ENCODE results near the gene MYBPC1. TPM values are rescaled to one million over a fixed set of nuclear protein-coding genes. Genes with fewer than 3 reads are reported as not detected.

MYBPC1 gene
- total and polyA plus RNA-seq, 5 donors from 2014 or later, result not detected

DNA sequence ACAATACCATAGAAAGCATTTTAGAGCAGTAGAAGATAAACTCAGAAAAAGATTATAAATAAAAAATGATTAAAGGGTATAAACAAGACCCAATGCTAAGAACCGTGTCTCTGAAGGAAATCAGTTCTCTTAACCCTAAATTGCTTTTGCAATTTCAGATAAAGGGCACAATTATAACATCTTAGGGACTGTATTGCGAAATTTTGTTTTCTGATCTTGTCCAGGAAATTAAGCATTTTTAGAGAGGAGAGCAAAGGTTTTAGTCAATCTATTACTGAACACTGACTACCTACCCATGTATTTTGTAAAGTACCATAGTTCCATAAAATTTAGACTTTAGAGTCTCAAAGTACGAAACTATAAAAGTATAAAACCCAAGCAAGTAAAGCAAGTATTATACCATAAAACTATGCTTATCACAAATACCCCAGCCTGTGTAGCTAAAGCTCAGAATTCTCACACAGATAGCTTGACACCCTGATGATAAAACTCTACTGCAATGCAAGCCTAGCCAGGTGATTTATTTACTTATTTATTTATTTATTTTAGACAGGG, 95.8 kb downstream of the MYBPC1 start:
- no peak for DNase-seq
- ATAC-seq (ENCODE audit: low read depth in 2 of 2), result no peak
- no peaks in the 10 kb centered on the region for H3K4me1 ChIP-seq (ENCODE audit: control insufficient read depth, insufficient read depth, low read length, poor library complexity, severe bottlenecking)
- no peaks in the 10 kb centered on the region for H3K9me3 ChIP-seq (ENCODE audit: control insufficient read depth in 2 of 2, low read length in 2 of 2)
- Mint-ChIP-seq H3K36me3 (no peaks in the 10 kb centered on the region), H3K27me3 (peaks cover 14% of the 10 kb centered on the region), H3K4me1 (peaks cover 0 to 6% (median 2%) of the 10 kb centered on the region in 4 donors), H3K27ac (no peak overlapping the region), H3K4me3 (no peak overlapping the region), H3K9me3 (peaks cover 0 to 2% (median 0%) of the 10 kb centered on the region in 7 donors)
- no peaks in the 10 kb centered on the region for H3K36me3 ChIP-seq (ENCODE audit: control insufficient read depth, insufficient read depth, low read length)
- no peak overlapping the region for H3K4me3 ChIP-seq (ENCODE audit: low read depth, low read length)
- H3K27me3 ChIP-seq (ENCODE audit: control insufficient read depth, insufficient read depth, low read length), result peaks cover 3% of the 10 kb centered on the region
- no peak overlapping the region for H3K27ac ChIP-seq (ENCODE audit: insufficient read depth, low read length, poor library complexity, severe bottlenecking)

DNA sequence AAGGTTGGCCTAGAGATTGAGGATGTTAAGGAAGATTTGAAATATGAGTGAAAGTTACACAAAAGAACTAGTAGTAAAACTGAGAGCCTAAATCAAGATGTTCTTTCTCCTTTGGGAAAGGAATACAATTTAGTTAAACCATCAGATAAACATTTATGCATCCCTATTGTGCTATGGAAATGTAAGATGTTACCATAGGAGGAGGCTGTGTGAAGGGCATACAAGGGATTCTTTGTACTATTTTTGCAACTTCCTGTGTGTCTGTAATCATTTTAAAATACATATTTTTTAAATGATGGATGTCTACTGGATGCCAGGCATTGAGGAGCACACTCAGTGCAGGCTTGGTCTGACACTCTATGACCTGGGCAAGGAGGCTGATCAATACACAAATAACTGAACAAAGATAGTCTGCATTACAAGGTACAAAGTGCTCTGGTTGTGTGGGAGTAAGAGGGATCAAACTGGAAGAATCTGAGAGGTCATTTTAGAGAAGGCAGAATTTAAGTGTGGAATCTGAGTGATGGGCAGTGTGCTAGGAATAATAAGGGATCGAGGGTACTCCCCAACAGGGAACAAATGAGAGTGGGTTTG, 96.8 kb downstream of the MYBPC1 start:
- Mint-ChIP-seq H3K27ac (no peak overlapping the region), H3K4me1 (peaks cover 0 to 13% (median 6%) of the 10 kb centered on the region in 4 donors), H3K9me3 (peaks cover 0 to 2% (median 0%) of the 10 kb centered on the region in 7 donors), H3K27me3 (peaks cover 17% of the 10 kb centered on the region), H3K4me3 (peak overlapping the region in 1 of 4 donors; percentile 15), H3K36me3 (no peaks in the 10 kb centered on the region)
- DNase-seq, result no peak
- Histone ChIP-seq H3K36me3 (ENCODE audit: control insufficient read depth, insufficient read depth, low read length) (no peaks in the 10 kb centered on the region), H3K4me3 (ENCODE audit: low read depth, low read length) (no peak overlapping the region), H3K4me1 (ENCODE audit: control insufficient read depth, insufficient read depth, low read length, poor library complexity, severe bottlenecking) (no peaks in the 10 kb centered on the region), H3K27ac (ENCODE audit: insufficient read depth, low read length, poor library complexity, severe bottlenecking) (no peak overlapping the region), H3K27me3 (ENCODE audit: control insufficient read depth, insufficient read depth, low read length) (no peaks in the 10 kb centered on the region), H3K9me3 (ENCODE audit: control insufficient read depth in 2 of 2, low read length in 2 of 2) (no peaks in the 10 kb centered on the region)
- no peak for ATAC-seq (ENCODE audit: low read depth in 2 of 2)

DNA sequence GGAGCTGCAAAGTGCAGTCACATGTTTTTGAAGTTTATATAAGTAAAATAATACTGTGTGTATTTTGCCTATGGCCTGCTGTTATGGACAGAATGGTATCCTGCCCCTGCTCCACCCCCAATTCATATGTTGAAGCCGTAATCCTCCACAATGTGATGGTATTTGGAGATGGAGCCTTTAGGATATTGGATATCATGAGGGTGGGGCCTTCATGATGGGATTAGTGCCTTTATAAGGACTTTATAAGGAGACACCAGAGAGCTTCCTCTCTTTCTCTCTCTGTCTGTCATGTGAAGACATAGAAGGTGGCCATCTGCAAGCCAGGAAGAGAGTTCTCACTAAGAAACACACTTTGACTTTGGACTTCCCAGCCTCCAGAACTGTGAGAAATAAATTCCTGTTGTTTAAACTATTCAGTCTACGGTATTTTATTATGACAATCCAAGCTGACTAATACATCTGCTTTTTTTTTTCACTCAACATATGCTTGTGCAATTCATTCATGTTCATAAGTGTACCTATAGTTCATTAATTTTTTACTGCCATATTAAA, 99.6 kb downstream of the MYBPC1 start:
- H3K27ac ChIP-seq (ENCODE audit: insufficient read depth, low read length, poor library complexity, severe bottlenecking), result no peak overlapping the region
- no peaks in the 10 kb centered on the region for H3K36me3 Mint-ChIP-seq
- H3K27me3 ChIP-seq (ENCODE audit: control insufficient read depth, insufficient read depth, low read length), result no peaks in the 10 kb centered on the region
- H3K4me1 Mint-ChIP-seq, result peaks cover 0 to 29% (median 16%) of the 10 kb centered on the region in 4 donors
- H3K4me3 Mint-ChIP-seq, result no peak overlapping the region
- H3K9me3 ChIP-seq (ENCODE audit: control insufficient read depth in 2 of 2, low read length in 2 of 2), result no peaks in the 10 kb centered on the region
- no peak overlapping the region for H3K27ac Mint-ChIP-seq
- no peak overlapping the region for H3K4me3 ChIP-seq (ENCODE audit: low read depth, low read length)
- H3K9me3 Mint-ChIP-seq, result peaks cover 0 to 1% (median 0%) of the 10 kb centered on the region in 7 donors
- H3K4me1 ChIP-seq (ENCODE audit: control insufficient read depth, insufficient read depth, low read length, poor library complexity, severe bottlenecking), result peaks cover 5% of the 10 kb centered on the region
- no peaks in the 10 kb centered on the region for H3K36me3 ChIP-seq (ENCODE audit: control insufficient read depth, insufficient read depth, low read length)
- DNase-seq, result no peak
- peaks cover 27% of the 10 kb centered on the region for H3K27me3 Mint-ChIP-seq
- no peak for ATAC-seq (ENCODE audit: low read depth in 2 of 2)

DNA sequence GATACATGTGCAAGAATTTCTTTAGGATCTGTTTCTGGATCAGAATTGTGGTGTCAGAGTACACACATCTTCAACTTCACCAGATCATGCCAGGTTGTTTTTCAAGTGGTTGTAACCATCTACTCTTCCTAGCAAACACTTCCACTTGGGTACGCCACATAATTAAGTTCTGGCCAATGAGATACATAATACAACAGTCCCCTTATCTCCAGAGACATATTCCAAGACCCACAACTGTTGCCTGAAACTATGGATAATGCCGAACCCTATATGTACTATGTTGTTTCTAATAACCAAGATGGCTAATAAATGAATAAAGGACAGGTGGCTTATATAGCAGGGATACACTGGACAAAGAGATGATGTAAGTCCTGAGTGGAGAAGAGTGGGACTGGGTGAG, 100.2 kb downstream of the MYBPC1 start:
- DNase-seq, result no peak
- H3K4me1 Mint-ChIP-seq, result peaks cover 0 to 36% (median 18%) of the 10 kb centered on the region in 4 donors
- peaks cover 33% of the 10 kb centered on the region for H3K27me3 Mint-ChIP-seq
- H3K4me3 Mint-ChIP-seq, result peak overlapping the region in 1 of 4 donors; percentile 66
- no peak for ATAC-seq (ENCODE audit: low read depth in 2 of 2)
- H3K27me3 ChIP-seq (ENCODE audit: control insufficient read depth, insufficient read depth, low read length), result no peaks in the 10 kb centered on the region
- no peaks in the 10 kb centered on the region for H3K9me3 ChIP-seq (ENCODE audit: control insufficient read depth in 2 of 2, low read length in 2 of 2)
- no peaks in the 10 kb centered on the region for H3K9me3 Mint-ChIP-seq
- H3K27ac Mint-ChIP-seq, result no peak overlapping the region
- no peak overlapping the region for H3K27ac ChIP-seq (ENCODE audit: insufficient read depth, low read length, poor library complexity, severe bottlenecking)
- no peaks in the 10 kb centered on the region for H3K36me3 Mint-ChIP-seq
- peaks cover 5% of the 10 kb centered on the region for H3K4me1 ChIP-seq (ENCODE audit: control insufficient read depth, insufficient read depth, low read length, poor library complexity, severe bottlenecking)
- H3K36me3 ChIP-seq (ENCODE audit: control insufficient read depth, insufficient read depth, low read length), result no peaks in the 10 kb centered on the region
- no peak overlapping the region for H3K4me3 ChIP-seq (ENCODE audit: low read depth, low read length)

DNA sequence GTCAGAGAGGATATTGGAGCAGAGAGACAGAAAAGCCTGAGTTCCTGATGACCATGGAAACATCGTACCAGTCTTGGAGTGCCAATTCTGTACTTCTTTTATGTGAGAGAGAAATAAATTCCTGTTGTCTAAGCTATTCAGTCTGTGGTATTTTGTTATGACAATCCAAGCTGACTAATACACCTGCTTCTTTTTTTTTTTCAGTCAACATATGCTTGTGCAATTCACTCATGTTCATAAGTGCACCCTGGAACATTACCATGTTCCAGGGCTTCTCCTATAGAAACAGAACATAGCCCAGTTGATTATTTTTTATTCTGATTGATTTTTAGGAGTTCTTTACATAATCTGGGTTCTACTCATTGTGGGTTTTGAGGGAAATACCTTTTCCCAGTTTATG, 100.9 kb downstream of the MYBPC1 start:
- H3K27ac Mint-ChIP-seq, result peak overlapping the region in 2 of 3 donors; percentile 8 to 49

DNA sequence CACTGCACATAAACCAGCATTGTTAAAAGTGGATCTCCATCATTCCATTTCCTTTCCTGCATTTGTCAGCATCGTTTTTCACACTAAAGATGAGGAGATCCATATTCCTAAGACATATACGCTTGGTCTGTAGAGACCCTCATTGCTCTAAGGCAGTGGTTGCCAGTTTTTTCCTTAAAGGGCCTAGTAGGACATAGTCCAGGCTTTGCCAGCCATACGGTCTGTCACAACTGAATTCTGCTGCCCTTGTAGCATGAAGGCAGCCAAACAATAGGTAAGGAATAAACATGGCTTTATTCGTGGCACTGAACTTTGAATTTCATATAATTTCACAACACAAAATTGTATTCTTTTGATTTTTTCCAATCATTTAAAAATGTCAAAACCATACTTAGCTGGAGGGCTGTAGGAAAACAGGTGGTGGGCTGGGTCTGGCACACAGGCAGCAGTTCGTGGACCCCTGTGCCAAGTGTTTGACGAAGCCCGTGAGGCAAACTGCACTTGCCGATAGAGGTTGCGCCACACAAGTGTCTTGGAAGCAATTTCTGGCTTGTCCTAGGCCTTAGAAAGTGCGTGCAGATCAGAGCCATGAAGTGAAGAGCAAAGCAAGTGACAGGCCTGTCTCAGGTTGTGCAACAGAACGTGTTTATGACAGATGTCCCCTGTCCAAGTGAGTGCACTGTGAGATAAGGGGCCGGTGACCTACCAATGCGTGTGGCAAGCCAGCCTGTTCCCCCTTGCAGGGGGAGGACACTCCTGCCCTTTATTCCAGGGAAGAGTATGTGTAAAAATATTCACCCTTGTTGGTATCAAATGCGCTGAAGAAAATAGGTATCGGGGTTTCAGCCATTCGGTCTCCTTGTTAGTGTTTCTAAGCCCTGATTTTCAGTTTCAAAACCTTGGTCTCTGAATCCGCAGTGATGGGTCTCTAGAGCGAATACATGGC, 101.8 kb downstream of the MYBPC1 start:
- peaks cover 0 to 51% (median 23%) of the 10 kb centered on the region in 4 donors for H3K4me1 Mint-ChIP-seq
- no peaks in the 10 kb centered on the region for H3K9me3 ChIP-seq (ENCODE audit: control insufficient read depth in 2 of 2, low read length in 2 of 2)
- peak overlapping the region; percentile 75 to 93 (median 92) for H3K27ac Mint-ChIP-seq
- DNase-seq (peak in 1 of 3 donors; percentile 4), ATAC-seq (ENCODE audit: low read depth in 2 of 2) (peak in 1 of 2 donors; percentile 28)
- peaks cover 35% of the 10 kb centered on the region for H3K27me3 Mint-ChIP-seq
- H3K4me3 ChIP-seq (ENCODE audit: low read depth, low read length), result peak overlapping the region; percentile 81
- H3K27me3 ChIP-seq (ENCODE audit: control insufficient read depth, insufficient read depth, low read length), result no peaks in the 10 kb centered on the region
- H3K36me3 Mint-ChIP-seq, result no peaks in the 10 kb centered on the region
- H3K4me3 Mint-ChIP-seq, result peak overlapping the region; percentile 76 to 94 (median 88)
- H3K27ac ChIP-seq (ENCODE audit: insufficient read depth, low read length, poor library complexity, severe bottlenecking), result peak overlapping the region; percentile 25
- peaks cover 5% of the 10 kb centered on the region for H3K4me1 ChIP-seq (ENCODE audit: control insufficient read depth, insufficient read depth, low read length, poor library complexity, severe bottlenecking)
- no peaks in the 10 kb centered on the region for H3K9me3 Mint-ChIP-seq
- H3K36me3 ChIP-seq (ENCODE audit: control insufficient read depth, insufficient read depth, low read length), result no peaks in the 10 kb centered on the region

More for the DNA sequence above, 100.9 kb downstream of the MYBPC1 start:
- Histone ChIP-seq H3K4me3 (ENCODE audit: low read depth, low read length) (no peak overlapping the region), H3K4me1 (ENCODE audit: control insufficient read depth, insufficient read depth, low read length, poor library complexity, severe bottlenecking) (peaks cover 5% of the 10 kb centered on the region), H3K9me3 (ENCODE audit: control insufficient read depth in 2 of 2, low read length in 2 of 2) (no peaks in the 10 kb centered on the region), H3K27ac (ENCODE audit: insufficient read depth, low read length, poor library complexity, severe bottlenecking) (no peak overlapping the region), H3K27me3 (ENCODE audit: control insufficient read depth, insufficient read depth, low read length) (no peaks in the 10 kb centered on the region), H3K36me3 (ENCODE audit: control insufficient read depth, insufficient read depth, low read length) (no peaks in the 10 kb centered on the region)
- Mint-ChIP-seq H3K36me3 (no peaks in the 10 kb centered on the region), H3K4me1 (peaks cover 0 to 43% (median 21%) of the 10 kb centered on the region in 4 donors), H3K27me3 (peaks cover 35% of the 10 kb centered on the region), H3K4me3 (peak overlapping the region in 2 of 4 donors; percentile 51 to 94), H3K9me3 (no peaks in the 10 kb centered on the region)
- DNase-seq (no peak), ATAC-seq (ENCODE audit: low read depth in 2 of 2) (no peak)

DNA sequence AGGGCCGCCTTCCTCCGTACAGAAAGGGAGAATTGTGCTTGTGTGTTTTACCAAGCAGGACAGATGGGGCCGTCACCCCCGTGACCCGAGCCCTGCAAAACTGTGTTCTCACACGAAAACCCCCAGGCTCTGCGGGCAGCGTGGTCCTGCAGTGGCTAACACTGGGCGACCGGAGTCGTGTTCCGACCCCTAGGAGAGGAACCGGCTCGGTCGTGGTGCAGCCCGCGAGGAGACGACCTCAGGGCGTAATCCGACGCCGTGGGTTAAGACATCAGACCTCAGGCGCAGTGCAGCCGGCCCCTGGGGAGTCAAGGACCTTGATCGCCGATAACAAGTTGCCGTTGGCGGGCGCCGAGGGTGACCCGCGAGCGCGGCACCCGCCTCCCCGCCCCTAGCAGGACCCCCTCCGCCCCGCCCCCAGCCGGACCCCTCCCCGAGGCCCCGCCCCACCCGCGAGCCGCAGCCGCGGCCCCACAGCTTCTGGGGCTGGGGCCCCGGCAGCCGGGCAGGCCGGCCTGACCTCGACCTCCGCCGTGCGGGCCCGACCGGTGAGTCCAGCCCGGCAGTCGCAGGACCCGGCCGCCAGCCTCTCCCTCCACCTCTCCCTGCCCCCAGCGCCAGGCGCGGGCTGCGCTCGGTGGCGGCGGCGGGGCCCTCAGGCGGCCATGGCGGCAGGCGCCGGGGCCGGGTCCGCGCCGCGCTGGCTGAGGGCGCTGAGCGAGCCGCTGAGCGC, 102.6 kb downstream of the MYBPC1 start, which contains the start of gene CHPT1:
Gene CHPT1 (plus strand): TSS at position 444 of the 733 bp plus-strand sequence. CDS start 222 bp downstream, at position 666.
- peak within 1 kb of the TSS; percentile 76 to 93 (median 92) for H3K27ac Mint-ChIP-seq
- no peaks in the 10 kb centered on the region for H3K9me3 Mint-ChIP-seq
- H3K27me3 ChIP-seq (ENCODE audit: control insufficient read depth, insufficient read depth, low read length), result no peaks in the 10 kb centered on the region
- H3K4me1 Mint-ChIP-seq, result peaks cover 0 to 58% (median 25%) of the 10 kb centered on the region in 4 donors
- peak; percentile 57 to 65 (median 58) for DNase-seq
- no peaks in the 10 kb centered on the region for H3K36me3 Mint-ChIP-seq
- peak within 1 kb of the TSS; percentile 88 to 94 (median 94) for H3K4me3 Mint-ChIP-seq
- H3K4me1 ChIP-seq (ENCODE audit: control insufficient read depth, insufficient read depth, low read length, poor library complexity, severe bottlenecking), result peaks cover 5% of the 10 kb centered on the region
- peak within 1 kb of the TSS; percentile 27 for H3K27ac ChIP-seq (ENCODE audit: insufficient read depth, low read length, poor library complexity, severe bottlenecking)
- H3K36me3 ChIP-seq (ENCODE audit: control insufficient read depth, insufficient read depth, low read length), result no peaks in the 10 kb centered on the region
- H3K4me3 ChIP-seq (ENCODE audit: low read depth, low read length), result peak within 1 kb of the TSS; percentile 81
- H3K9me3 ChIP-seq (ENCODE audit: control insufficient read depth in 2 of 2, low read length in 2 of 2), result no peaks in the 10 kb centered on the region
- ATAC-seq (ENCODE audit: low read depth in 2 of 2), result peak; percentile 70 to 72
- H3K27me3 Mint-ChIP-seq, result peaks cover 35% of the 10 kb centered on the region
